Endothelial cell of umbilical vein (primary cell): ENCODE data around the gene BRSK2. TPM values are rescaled to one million over a fixed set of nuclear protein-coding genes. Genes with fewer than 3 reads are reported as not detected.

Experiments used
- BruUV-seq: library from RNA; stranded (reverse); fragments of 400-500 nt; replicated peaks from 2 replicates; lab custom pipeline; 2021; lab: Mats Ljungman, UMichigan
- CTCF ChIA-PET: fragments of 300-600, 350-600 bp; sonication (Branson Sonifier 250); formaldehyde crosslinking; loops from one replicate; lab custom pipeline; 2021; ENCODE audit warnings: antibody characterized with exemption, inconsistent platforms; lab: Charles Lee
- POLR2A ChIA-PET: fragments of 300-600, 350-600 bp; sonication (Branson Sonifier 250); formaldehyde crosslinking; loops from one replicate; lab custom pipeline; 2021; ENCODE audit warnings: antibody characterized with exemption, inconsistent platforms; lab: Charles Lee
- DNase-seq: peaks from one replicate; pipeline ENCODE4 v3.0.0-alpha.2; 2011; ENCODE audit warnings: low read depth, low spot score
- FAIRE-seq: peaks from 2 replicates; lab custom pipeline; 2011; peaks lifted over from hg19 to GRCh38; lab: Jason Lieb, UNC
- H2AFZ ChIP-seq: 2 replicates; pipeline ENCODE4 v1.6.0; 2012; ENCODE audit warnings: low read depth, low read length, control low read depth, inconsistent platforms
- H3K27ac ChIP-seq: 2 replicates; pipeline ENCODE4 v1.5.1; 2011; ENCODE audit warnings: low read depth, mild to moderate bottlenecking, control low read depth, low read length, moderate library complexity; ENCODE audit not compliant: insufficient read depth
- H3K27me3 ChIP-seq, 2 experiments: 2 replicates each; pipeline versions ENCODE4 v1.6.0 to v1.6.1; 2011; ENCODE audit warnings: low read length in 2 of 2, mixed read lengths in 1 of 2; ENCODE audit not compliant: control insufficient read depth in 2 of 2, insufficient read depth in 2 of 2
- H3K36me3 ChIP-seq, 2 experiments: 2 replicates in 1 of 2; 3 replicates in 1 of 2; pipeline ENCODE4 v1.5.1; 2011; ENCODE audit warnings: low read length in 2 of 2, mild to moderate bottlenecking in 1 of 2, moderate library complexity in 1 of 2; ENCODE audit not compliant: control insufficient read depth in 2 of 2, insufficient read depth in 2 of 2; ENCODE audit errors: extremely low read depth in 1 of 2
- H3K4me1 ChIP-seq: 3 replicates; pipeline ENCODE4 v1.5.1; 2011; ENCODE audit warnings: mild to moderate bottlenecking, low read length; ENCODE audit not compliant: control insufficient read depth, insufficient read depth; ENCODE audit errors: extremely low read depth
- H3K4me2 ChIP-seq: 2 replicates; pipeline ENCODE4 v1.6.1; 2011; ENCODE audit warnings: low read length, control low read depth, mixed read lengths; ENCODE audit not compliant: insufficient read depth
- H3K4me3 ChIP-seq, 3 experiments: fragments of 200-600 bp in 1 of 3; sonication (generic), shearing (Covaris generic) in 1 of 3; replicated peaks in 1 of 3; 2 replicates each; pipeline ENCODE4 v1.5.1; 2011 to 2016; ENCODE audit warnings: control low read depth in 3 of 3, low read length in 3 of 3, mild to moderate bottlenecking in 2 of 3, inconsistent platforms in 1 of 3, low read depth in 1 of 3, moderate library complexity in 1 of 3; ENCODE audit not compliant: insufficient read depth in 1 of 3
- H3K79me2 ChIP-seq: 2 replicates; pipeline ENCODE4 v1.6.0; 2012; ENCODE audit warnings: low read length, inconsistent platforms; ENCODE audit not compliant: control insufficient read depth, insufficient read depth
- H3K9ac ChIP-seq: replicated peaks from 2 replicates; pipeline ENCODE3; 2011; ENCODE audit warnings: low read length, control low read depth; ENCODE audit not compliant: insufficient read depth; ENCODE audit errors: extremely low read depth
- H3K9me1 ChIP-seq: replicated peaks from 3 replicates; pipeline ENCODE4 v1.6.0; 2011; ENCODE audit warnings: mild to moderate bottlenecking, low read length; ENCODE audit not compliant: control insufficient read depth, insufficient read depth; ENCODE audit errors: extremely low read depth
- H3K9me3 ChIP-seq: replicated peaks from 2 replicates; pipeline ENCODE4 v1.5.1; 2012; ENCODE audit warnings: low read length, inconsistent platforms; ENCODE audit not compliant: control insufficient read depth, insufficient read depth
- H4K20me1 ChIP-seq: replicated peaks from 2 replicates; pipeline ENCODE3; 2011; ENCODE audit warnings: mild to moderate bottlenecking, low read length; ENCODE audit not compliant: control insufficient read depth, insufficient read depth; ENCODE audit errors: extremely low read depth
- CTCF ChIP-seq, 2 donors: IDR thresholded peaks; 1 replicate in 1 of 2; 2 replicates in 1 of 2; pipeline ENCODE4 v1.5.1; 2011; ENCODE audit warnings: low read length in 2 of 2, mild to moderate bottlenecking in 2 of 2, moderate library complexity in 2 of 2, control low read depth in 1 of 2, inconsistent platforms in 1 of 2, low read depth in 1 of 2; ENCODE audit not compliant: insufficient read depth in 1 of 2; ENCODE audit errors: extremely low read depth in 1 of 2
- EZH2 ChIP-seq: IDR thresholded peaks from 2 replicates; pipeline ENCODE4 v1.6.1; 2012; ENCODE audit warnings: borderline replicate concordance, low read depth, mild to moderate bottlenecking, moderate library complexity, low read length, inconsistent platforms; ENCODE audit not compliant: severe bottlenecking
- FOS ChIP-seq: IDR thresholded peaks from 2 replicates; pipeline ENCODE4 v1.6.1; 2011; ENCODE audit warnings: mild to moderate bottlenecking, low read length, moderate library complexity, borderline replicate concordance; ENCODE audit not compliant: insufficient read depth
- GATA2 ChIP-seq: IDR thresholded peaks from 2 replicates; pipeline ENCODE4 v1.7.0; 2011; ENCODE audit warnings: low read depth, mild to moderate bottlenecking, moderate library complexity, mixed read lengths, low read length; ENCODE audit not compliant: insufficient read length, insufficient read depth
- JUN ChIP-seq: IDR thresholded peaks from 2 replicates; pipeline ENCODE4 v1.6.1; 2011; ENCODE audit warnings: borderline replicate concordance, low read depth; ENCODE audit not compliant: insufficient read length, insufficient read depth
- MYC ChIP-seq: IDR thresholded peaks from one replicate; pipeline ENCODE4 v1.6.1; 2011; ENCODE audit warnings: mild to moderate bottlenecking, low read depth, low read length
- POLR2A ChIP-seq: IDR thresholded peaks from 2 replicates; pipeline ENCODE4 v1.6.1; 2012; ENCODE audit warnings: low read depth, mild to moderate bottlenecking, control low read depth, low read length
- POLR2AphosphoS5 ChIP-seq: IDR thresholded peaks from 2 replicates; pipeline ENCODE4 v1.6.1; 2012; ENCODE audit warnings: low read depth, mild to moderate bottlenecking, control low read depth, low read length, moderate library complexity; ENCODE audit not compliant: insufficient read depth
- dilution Hi-C: fragments of 300-500 bp; cut with MboI; formaldehyde crosslinking; loops from one replicate; pipeline ENCODE4 v1.15.0; 2019; ENCODE audit warnings: low sequenced_read_pairs; ENCODE audit not compliant: extremely low pct_ligation_motif_present
- intact Hi-C: fragments of 100-400 bp; cut with micrococcal nuclease; formaldehyde crosslinking; loops from one replicate; pipeline ENCODE4 v1.10.0; 2022
- polyA plus RNA-seq, 4 experiments: library from polyadenylated mRNA; depleted of rRNA in 3 of 4; stranded (reverse) in 3 of 4; unstranded in 1 of 4; fragments of >200 nt; gene quantifications; 2 replicates each; pipeline versions ENCODE4 v1.2.1 to v1.2.3, GENCODE V29; 2011 to 2012; ENCODE audit warnings: missing spikeins in 1 of 4
- total RNA-seq: library from RNA; stranded (reverse); gene quantifications from 2 replicates; pipeline ENCODE4 v1.2.3, GENCODE V29; 2021
- TF ChIP-seq, protein P1 (sequence below): IDR thresholded peaks from 2 replicates; pipeline ENCODE4 v1.6.1; 2011; ENCODE audit not compliant: insufficient read depth, insufficient read length

The BRSK2 gene
- total and polyA plus RNA-seq, 2 donors (not counting 3 experiments of a cell fraction or from before 2014, with no cell fraction given) = 0.08 to 0.20 TPM

DNA sequence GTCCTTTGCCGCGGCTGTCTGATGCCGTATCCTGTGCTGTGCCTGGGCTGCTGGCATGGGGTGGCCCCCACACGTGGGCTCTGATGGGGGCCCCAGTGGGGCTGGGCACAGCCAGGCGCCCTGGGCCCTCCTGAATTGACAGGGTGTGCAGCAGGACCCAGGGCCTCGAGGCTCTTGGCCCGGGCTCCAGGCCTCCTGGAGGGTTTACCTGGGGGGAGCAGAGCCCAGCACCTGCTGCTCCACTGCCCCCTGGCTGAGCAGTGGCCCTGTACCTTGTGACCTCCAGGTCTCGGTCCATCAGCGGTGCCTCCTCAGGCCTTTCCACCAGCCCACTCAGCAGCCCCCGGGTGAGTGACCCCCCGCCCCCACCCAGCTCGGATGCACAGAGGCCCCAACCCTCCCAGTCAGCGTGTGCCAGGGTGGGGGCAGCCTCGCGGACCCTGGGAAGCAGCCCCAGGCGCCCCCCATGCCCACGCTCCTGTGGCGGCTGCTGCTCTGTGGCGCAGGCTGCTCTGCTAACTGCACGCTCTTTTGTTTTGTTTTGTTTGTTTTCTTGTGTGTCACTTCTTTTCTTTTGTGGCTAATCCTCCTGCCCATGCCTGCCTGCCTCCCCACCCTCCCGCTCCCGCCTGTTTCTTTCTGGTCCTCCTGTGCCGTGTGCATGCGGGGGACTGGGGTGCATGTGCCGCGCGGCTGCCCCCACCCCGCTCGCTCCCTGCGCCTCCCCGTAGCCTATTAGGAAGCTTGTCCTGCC, 59.9 kb downstream of the BRSK2 start:
- Histone ChIP-seq H3K9me1 (no peaks in the 10 kb centered on the region), H3K9ac (no peak overlapping the region), H3K36me3 (no peaks in the 10 kb centered on the region), H3K4me2 (no peak overlapping the region), H3K4me3 (no peak overlapping the region), H3K79me2 (no peaks in the 10 kb centered on the region), H4K20me1 (no peaks in the 10 kb centered on the region), H2AFZ (no peak overlapping the region), H3K27me3 (no peaks in the 10 kb centered on the region), H3K4me1 (no peaks in the 10 kb centered on the region), H3K9me3 (no peaks in the 10 kb centered on the region), H3K27ac (no peak overlapping the region)
- intact Hi-C loops = no loop called here
- ChIA-PET POLR2A (no interaction called here), CTCF (no interaction called here)
- BruUV-seq = no TSS peak
- FAIRE-seq (no peak), DNase-seq (no peak)
- TF ChIP-seq CTCF (IDR thresholded peaks at IDR 0.05; ENCODE audit: extremely low read depth in 1 of 2, insufficient read depth in 1 of 2, low read depth in 1 of 2, low read length in 2 of 2) = no peak
- TF ChIP-seq FOS = no peak
- TF ChIP-seq, protein P1, sequence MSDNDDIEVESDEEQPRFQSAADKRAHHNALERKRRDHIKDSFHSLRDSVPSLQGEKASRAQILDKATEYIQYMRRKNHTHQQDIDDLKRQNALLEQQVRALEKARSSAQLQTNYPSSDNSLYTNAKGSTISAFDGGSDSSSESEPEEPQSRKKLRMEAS = no peak
- TF ChIP-seq JUN = no peak
- no peak for TF ChIP-seq POLR2A
- TF ChIP-seq MYC = no peak
- no peak for TF ChIP-seq POLR2AphosphoS5
- TF ChIP-seq EZH2 = no peak
- TF ChIP-seq GATA2 = no peak
- dilution Hi-C loops = no loop called here
